Body of pancreas (tissue), 4 donors: ENCODE measurements around the gene CAMSAP1. TPM values are rescaled to one million over a fixed set of nuclear protein-coding genes. Genes with fewer than 3 reads are reported as not detected.

Experiments
- ATAC-seq: fragments of 150-250 bp; one replicate; pipeline ENCODE4 v1.9.1; 2016
- DNase-seq, 4 donors: peaks; one replicate each; pipeline ENCODE4 v3.0.0-alpha.2; 2019
- H3K27ac ChIP-seq, 4 donors: fragments of 200-600 bp; sonication (generic); 1 replicate in 3 of 4; 2 replicates in 1 of 4; pipeline versions ENCODE4 v1.5.1 to v1.6.1; 2016 to 2019; ENCODE audit warnings: mild to moderate bottlenecking in 1 of 4, mixed read lengths in 1 of 4, moderate library complexity in 1 of 4
- H3K27me3 ChIP-seq, 2 donors: fragments of 200-600 bp; sonication (generic); one replicate each; pipeline ENCODE4 v1.6.0; 2016; ENCODE audit warnings: mild to moderate bottlenecking in 1 of 2
- H3K36me3 ChIP-seq, 2 donors: fragments of 200-600 bp; sonication (generic); replicated peaks in 1 of 2; 2 replicates each; pipeline ENCODE4 v1.5.1; 2016; ENCODE audit warnings: low read depth in 2 of 2; ENCODE audit not compliant: insufficient read depth in 1 of 2
- H3K4me1 ChIP-seq: fragments of 200-600 bp; sonication (generic); one replicate; pipeline ENCODE4 v1.6.0; 2016
- H3K4me3 ChIP-seq, 2 donors: fragments of 200-600 bp; sonication (generic); 1 replicate in 1 of 2; 2 replicates in 1 of 2; pipeline ENCODE4 v1.5.1; 2016 to 2019
- H3K9me3 ChIP-seq, 3 donors: fragments of 200-600 bp; sonication (generic); 1 replicate in 2 of 3; 2 replicates in 1 of 3; pipeline ENCODE4 v1.5.1; 2016
- POLR2A ChIP-seq, 3 donors: fragments of 450-650 bp; IDR thresholded peaks; one replicate each; pipeline ENCODE4 v1.6.1; 2016; ENCODE audit warnings: antibody characterized with exemption in 3 of 3, mild to moderate bottlenecking in 2 of 3
- WGBS, 2 donors: methylation state at CpG; one replicate each; pipeline ENCODE4 v1.1.5; 2017; 5-methylcytosine and 5-hydroxymethylcytosine counted together
- intact Hi-C: fragments of 100-400 bp; cut with DNase I; formaldehyde crosslinking; loops from one replicate; pipeline ENCODE4 v1.15.1; 2023
- total RNA-seq, 2 donors: library from RNA; depleted of rRNA; stranded (reverse); fragments of >200 nt; gene quantifications; one replicate each; pipeline ENCODE4 v1.1.0, GENCODE V29; 2016
- TF ChIP-seq, protein P1 (sequence below), 7 experiments: fragments of 450-650 bp in 4 of 7; fragments of 200-600 bp in 3 of 7; sonication (generic) in 3 of 7; IDR thresholded peaks; one replicate each; pipeline ENCODE4 v1.5.1; 2016 to 2019; ENCODE audit warnings: antibody characterized with exemption in 7 of 7

The CAMSAP1 gene
- total RNA-seq, 2 donors from 2014 or later = 14.8 to 30.3 TPM

DNA sequence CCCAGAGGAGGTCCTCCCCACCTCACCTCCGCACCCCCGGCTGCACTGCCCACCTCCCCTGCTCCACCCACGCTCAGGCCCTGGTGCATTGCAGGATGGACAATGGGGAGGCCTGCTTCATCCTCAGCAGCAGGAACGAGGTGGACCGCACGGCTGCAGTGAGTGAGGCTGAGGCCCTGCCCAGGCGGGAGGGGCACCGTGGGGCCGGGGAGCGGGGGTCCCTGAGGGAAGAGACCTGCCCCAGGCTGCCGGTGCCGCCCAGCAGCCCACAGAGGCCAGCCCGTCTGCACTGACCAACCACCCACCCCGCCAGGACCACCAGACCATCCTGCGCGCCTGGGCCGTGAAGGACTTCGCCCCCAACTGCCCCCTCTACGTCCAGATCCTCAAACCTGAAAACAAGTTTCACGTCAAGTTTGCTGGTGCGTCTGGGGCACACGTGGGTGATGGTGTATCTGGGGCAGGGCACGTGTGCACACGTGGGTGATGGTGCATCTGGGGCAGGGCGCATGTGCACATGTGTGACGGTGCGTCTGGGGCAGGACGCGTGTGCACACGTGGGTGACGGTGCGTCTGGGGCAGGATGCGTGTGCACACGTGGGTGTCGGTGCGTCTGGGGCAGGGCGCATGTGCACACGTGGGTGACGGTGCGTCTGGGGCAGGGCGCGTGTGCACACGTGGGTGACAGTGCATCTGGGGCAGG lies 138.7 kb downstream of the CAMSAP1 start:
- Histone ChIP-seq H3K9me3 (peaks cover 0 to 17% (median 0%) of the 10 kb centered on the region in 3 donors), H3K27ac (no peak overlapping the region), H3K4me3 (no peak overlapping the region), H3K27me3 (no peaks in the 10 kb centered on the region), H3K4me1 (no peaks in the 10 kb centered on the region), H3K36me3 (no peaks in the 10 kb centered on the region)
- DNase-seq = no peak
- TF ChIP-seq, protein P1, sequence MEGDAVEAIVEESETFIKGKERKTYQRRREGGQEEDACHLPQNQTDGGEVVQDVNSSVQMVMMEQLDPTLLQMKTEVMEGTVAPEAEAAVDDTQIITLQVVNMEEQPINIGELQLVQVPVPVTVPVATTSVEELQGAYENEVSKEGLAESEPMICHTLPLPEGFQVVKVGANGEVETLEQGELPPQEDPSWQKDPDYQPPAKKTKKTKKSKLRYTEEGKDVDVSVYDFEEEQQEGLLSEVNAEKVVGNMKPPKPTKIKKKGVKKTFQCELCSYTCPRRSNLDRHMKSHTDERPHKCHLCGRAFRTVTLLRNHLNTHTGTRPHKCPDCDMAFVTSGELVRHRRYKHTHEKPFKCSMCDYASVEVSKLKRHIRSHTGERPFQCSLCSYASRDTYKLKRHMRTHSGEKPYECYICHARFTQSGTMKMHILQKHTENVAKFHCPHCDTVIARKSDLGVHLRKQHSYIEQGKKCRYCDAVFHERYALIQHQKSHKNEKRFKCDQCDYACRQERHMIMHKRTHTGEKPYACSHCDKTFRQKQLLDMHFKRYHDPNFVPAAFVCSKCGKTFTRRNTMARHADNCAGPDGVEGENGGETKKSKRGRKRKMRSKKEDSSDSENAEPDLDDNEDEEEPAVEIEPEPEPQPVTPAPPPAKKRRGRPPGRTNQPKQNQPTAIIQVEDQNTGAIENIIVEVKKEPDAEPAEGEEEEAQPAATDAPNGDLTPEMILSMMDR (IDR thresholded peaks at IDR 0.05) = no peak
- no peak for TF ChIP-seq POLR2A (IDR thresholded peaks at IDR 0.05)
- 73 to 76% methylated on average over 38 to 43 of the region's 43 CpGs for WGBS, 2 donors
- ATAC-seq = no peak
- intact Hi-C loops = no loop called here

DNA sequence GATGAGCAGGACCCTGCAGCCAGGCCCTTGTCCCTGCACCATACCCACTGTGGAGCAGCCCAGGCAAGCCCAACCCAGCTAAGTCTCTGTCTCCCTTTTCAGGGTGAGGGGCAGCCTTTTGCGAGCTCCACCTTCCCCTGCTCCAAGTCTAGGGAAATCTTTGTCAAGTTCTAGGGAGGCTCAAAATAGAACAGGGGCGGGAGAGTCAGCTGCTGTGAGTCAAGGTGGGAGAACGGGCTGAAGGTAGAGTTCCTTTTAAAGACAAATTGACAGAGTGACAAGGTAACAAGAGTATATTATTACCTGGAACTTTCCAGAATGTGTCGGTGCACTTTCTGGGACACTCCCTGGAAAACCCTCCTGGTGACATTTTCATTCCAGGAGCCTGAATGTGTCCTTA lies 140.6 kb downstream of the CAMSAP1 start:
- 80 to 84% methylated on average over 4 of the region's 4 CpGs for WGBS, 2 donors
- intact Hi-C loops = no loop called here
- no peak for ATAC-seq

DNA sequence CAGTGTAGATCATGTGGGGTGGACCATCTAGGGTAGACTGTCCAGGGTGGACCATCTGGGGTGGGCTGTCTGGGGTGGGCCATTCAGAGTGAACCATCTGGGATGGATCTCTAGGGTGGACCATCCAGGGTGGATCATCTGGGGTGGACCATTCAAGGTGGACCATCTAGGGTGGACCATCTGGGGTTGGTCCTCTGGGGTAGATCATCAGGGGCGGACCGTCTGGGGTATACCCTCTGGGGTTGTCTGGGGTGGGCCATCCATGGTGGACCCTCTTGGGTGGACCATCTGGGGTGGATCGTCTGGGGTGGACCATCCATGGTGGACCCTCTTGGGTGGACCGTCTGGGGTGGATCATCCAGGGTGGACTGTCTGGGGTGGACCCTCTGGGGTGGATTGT lies 141.1 kb downstream of the CAMSAP1 start:
- Histone ChIP-seq H3K36me3 (no peaks in the 10 kb centered on the region), H3K27ac (no peak overlapping the region), H3K4me1 (no peaks in the 10 kb centered on the region), H3K4me3 (no peak overlapping the region), H3K27me3 (no peaks in the 10 kb centered on the region), H3K9me3 (peaks cover 0 to 17% (median 0%) of the 10 kb centered on the region in 3 donors)
- DNase-seq = no peak
- 79 to 82% methylated on average over 4 of the region's 4 CpGs for WGBS, 2 donors
- no peak for TF ChIP-seq POLR2A (IDR thresholded peaks at IDR 0.05)
- TF ChIP-seq, protein P1 (IDR thresholded peaks at IDR 0.05) = no peak
- ATAC-seq = no peak
- intact Hi-C loops = no loop called here

More for the DNA sequence above, 140.6 kb downstream of the CAMSAP1 start:
- Histone ChIP-seq H3K4me3 (no peak overlapping the region), H3K4me1 (no peaks in the 10 kb centered on the region), H3K36me3 (no peaks in the 10 kb centered on the region), H3K27ac (no peak overlapping the region), H3K9me3 (peaks cover 0 to 17% (median 0%) of the 10 kb centered on the region in 3 donors), H3K27me3 (no peaks in the 10 kb centered on the region)
- TF ChIP-seq POLR2A (IDR thresholded peaks at IDR 0.05) = no peak
- TF ChIP-seq, protein P1 (IDR thresholded peaks at IDR 0.05) = no peak
- no peak for DNase-seq

DNA sequence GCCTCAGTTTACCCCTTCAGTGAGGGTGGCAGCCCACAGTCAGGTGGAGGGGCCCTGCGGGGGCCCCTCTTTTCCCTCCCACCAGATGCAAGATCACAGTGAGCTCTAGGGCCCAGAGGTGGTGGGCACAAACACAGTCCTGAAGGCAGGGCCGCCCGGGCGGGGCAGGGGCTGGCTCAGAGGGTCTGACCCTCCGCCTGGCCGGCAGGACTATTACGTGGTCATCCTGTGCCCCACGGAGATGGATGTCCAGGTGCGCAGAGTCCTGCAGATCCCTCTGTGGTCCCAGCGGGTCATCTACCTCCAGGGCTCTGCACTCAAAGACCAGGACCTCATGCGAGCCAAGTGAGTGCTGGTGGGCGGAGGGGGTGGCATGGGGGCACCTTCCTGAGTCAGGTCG lies 141.9 kb downstream of the CAMSAP1 start:
- no peak overlapping the region for H3K4me3 ChIP-seq
- no peak for DNase-seq
- WGBS, 2 donors = 85% methylated on average over 13 of the region's 13 CpGs; no CpG with 5 or more reads in 1 of the 2 donors
- TF ChIP-seq, protein P1 (IDR thresholded peaks at IDR 0.05) = no peak
- no peak for TF ChIP-seq POLR2A (IDR thresholded peaks at IDR 0.05)
- intact Hi-C loops = no loop called here
- H3K27me3 ChIP-seq = no peaks in the 10 kb centered on the region
- peaks cover 0 to 17% (median 0%) of the 10 kb centered on the region in 3 donors for H3K9me3 ChIP-seq
- no peak for ATAC-seq
- no peak overlapping the region for H3K27ac ChIP-seq
- no peaks in the 10 kb centered on the region for H3K4me1 ChIP-seq
- no peaks in the 10 kb centered on the region for H3K36me3 ChIP-seq

DNA sequence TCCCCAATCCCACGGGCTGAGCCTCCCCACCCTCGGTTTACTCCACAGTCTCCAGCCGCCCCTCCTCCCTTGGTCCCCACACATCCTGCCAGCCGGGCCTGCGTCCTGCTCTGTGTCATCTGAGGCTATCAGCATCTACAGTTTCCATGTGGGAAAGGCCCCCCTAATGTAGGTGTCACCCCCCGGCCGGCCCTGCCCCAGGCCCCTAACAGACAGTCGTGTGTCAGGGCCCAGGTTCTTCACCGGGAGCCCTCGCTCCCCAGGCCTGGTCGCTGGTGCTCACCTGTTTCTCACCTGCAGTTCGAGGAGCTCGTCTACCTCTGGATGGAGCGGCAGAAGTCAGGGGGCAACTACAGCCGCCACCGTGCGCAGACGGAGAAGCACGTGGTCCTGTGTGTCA lies 142.6 kb downstream of the CAMSAP1 start:
- intact Hi-C loops = no loop called here
- DNase-seq (no peak), ATAC-seq (no peak)
- peaks cover 0 to 17% (median 0%) of the 10 kb centered on the region in 3 donors for H3K9me3 ChIP-seq
- WGBS, 2 donors = 79 to 83% methylated on average over 8 to 19 of the region's 19 CpGs
- H3K27me3 ChIP-seq = no peaks in the 10 kb centered on the region
- H3K4me3 ChIP-seq = no peak overlapping the region
- H3K4me1 ChIP-seq = no peaks in the 10 kb centered on the region
- no peak for TF ChIP-seq POLR2A (IDR thresholded peaks at IDR 0.05)
- TF ChIP-seq, protein P1 (IDR thresholded peaks at IDR 0.05) = no peak
- no peaks in the 10 kb centered on the region for H3K36me3 ChIP-seq
- no peak overlapping the region for H3K27ac ChIP-seq
